ENCODE results near the gene AHDC1. TPM values are rescaled to one million over a fixed set of nuclear protein-coding genes. Genes with fewer than 3 reads are reported as not detected.

AHDC1 gene
- total and polyA plus RNA-seq, 9 of the 15 experiments (the other 6 are each of a cell fraction or from before 2014, with no cell fraction given) = 0.21 to 36.4 (median 4.7) TPM

GRCh38 chr1:27489973-27490741 is 113.8 kb downstream of the AHDC1 start, which contains the start of gene WASF2 (continued):
- TF ChIP-seq, protein P1, sequence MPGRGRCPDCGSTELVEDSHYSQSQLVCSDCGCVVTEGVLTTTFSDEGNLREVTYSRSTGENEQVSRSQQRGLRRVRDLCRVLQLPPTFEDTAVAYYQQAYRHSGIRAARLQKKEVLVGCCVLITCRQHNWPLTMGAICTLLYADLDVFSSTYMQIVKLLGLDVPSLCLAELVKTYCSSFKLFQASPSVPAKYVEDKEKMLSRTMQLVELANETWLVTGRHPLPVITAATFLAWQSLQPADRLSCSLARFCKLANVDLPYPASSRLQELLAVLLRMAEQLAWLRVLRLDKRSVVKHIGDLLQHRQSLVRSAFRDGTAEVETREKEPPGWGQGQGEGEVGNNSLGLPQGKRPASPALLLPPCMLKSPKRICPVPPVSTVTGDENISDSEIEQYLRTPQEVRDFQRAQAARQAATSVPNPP (IDR thresholded peaks at IDR 0.05; ENCODE audit: borderline replicate concordance, insufficient read depth, insufficient read length) = no peak
- TF ChIP-seq TRIM28 (IDR thresholded peaks at IDR 0.05) = no peak; the same call in 1 of the 2 replicates
- TF ChIP-seq ZNF655 (CRISPR knock-in tag; IDR thresholded peaks at IDR 0.05) = no peak
- TF ChIP-seq KDM5B (IDR thresholded peaks at IDR 0.05; ENCODE audit: insufficient replicate concordance, low read depth, low read length) = peak; percentile 85
- no peak for TF ChIP-seq PRPF4 (IDR thresholded peaks at IDR 0.05; ENCODE audit: insufficient read depth, low read depth, low read length, poor library complexity, severe bottlenecking)
- TF ChIP-seq THAP12 (CRISPR knock-in tag; IDR thresholded peaks at IDR 0.05) = no peak; the same call in 1 of the 2 replicates
- TF ChIP-seq EHMT2 (IDR thresholded peaks at IDR 0.05) = no peak
- TF ChIP-seq SUPT5H (IDR thresholded peaks at IDR 0.05) = peak; percentile 94
- no peak for TF ChIP-seq DEAF1 (CRISPR knock-in tag; IDR thresholded peaks at IDR 0.05)
- TF ChIP-seq, protein P2, sequence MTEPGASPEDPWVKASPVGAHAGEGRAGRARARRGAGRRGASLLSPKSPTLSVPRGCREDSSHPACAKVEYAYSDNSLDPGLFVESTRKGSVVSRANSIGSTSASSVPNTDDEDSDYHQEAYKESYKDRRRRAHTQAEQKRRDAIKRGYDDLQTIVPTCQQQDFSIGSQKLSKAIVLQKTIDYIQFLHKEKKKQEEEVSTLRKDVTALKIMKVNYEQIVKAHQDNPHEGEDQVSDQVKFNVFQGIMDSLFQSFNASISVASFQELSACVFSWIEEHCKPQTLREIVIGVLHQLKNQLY (CRISPR knock-in tag; conservative IDR thresholded peaks at IDR 0.05) = no peak
- no peak for TF ChIP-seq EWSR1 (IDR thresholded peaks at IDR 0.05; ENCODE audit: borderline replicate concordance, low read depth, partially characterized antibody)
- no peak for TF ChIP-seq ZC3H11A (IDR thresholded peaks at IDR 0.05; ENCODE audit: low read depth, low read length)
- TF ChIP-seq, protein P3, sequence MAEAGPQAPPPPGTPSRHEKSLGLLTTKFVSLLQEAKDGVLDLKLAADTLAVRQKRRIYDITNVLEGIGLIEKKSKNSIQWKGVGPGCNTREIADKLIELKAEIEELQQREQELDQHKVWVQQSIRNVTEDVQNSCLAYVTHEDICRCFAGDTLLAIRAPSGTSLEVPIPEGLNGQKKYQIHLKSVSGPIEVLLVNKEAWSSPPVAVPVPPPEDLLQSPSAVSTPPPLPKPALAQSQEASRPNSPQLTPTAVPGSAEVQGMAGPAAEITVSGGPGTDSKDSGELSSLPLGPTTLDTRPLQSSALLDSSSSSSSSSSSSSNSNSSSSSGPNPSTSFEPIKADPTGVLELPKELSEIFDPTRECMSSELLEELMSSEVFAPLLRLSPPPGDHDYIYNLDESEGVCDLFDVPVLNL (CRISPR knock-in tag; IDR thresholded peaks at IDR 0.05; ENCODE audit: low read depth) = 0 out of 2 replicates have a peak, but pooled peaks have one; percentile 61
- 0 out of 2 replicates have a peak, but pooled peaks have one; percentile 59 for TF ChIP-seq ZNF431 (CRISPR knock-in tag; IDR thresholded peaks at IDR 0.05)
- 0 out of 2 replicates have a peak, but pooled peaks have one; percentile 46 for TF ChIP-seq GATAD2B (IDR thresholded peaks at IDR 0.05; ENCODE audit: borderline replicate concordance)
- TF ChIP-seq ZNF253 (CRISPR knock-in tag; conservative IDR thresholded peaks at IDR 0.05) = no peak

Data from K562 (cell line).